Activated CD4-positive, alpha-beta T cell treated with anti-CD3 and anti-CD28 coated beads, Interleukin-2, Interleukin-4, amounts not matched to agents 100 ng/mL and 50 ng/mL, durations not matched to agents 16 hours and 8 hours (primary cell): ENCODE data around the gene BRD7.

ENCODE experiments used
- DNase-seq: peaks from one replicate; pipeline ENCODE4 v3.0.0-alpha.2; 2020; ENCODE audit warnings: low spot score

BRD7 gene

DNA sequence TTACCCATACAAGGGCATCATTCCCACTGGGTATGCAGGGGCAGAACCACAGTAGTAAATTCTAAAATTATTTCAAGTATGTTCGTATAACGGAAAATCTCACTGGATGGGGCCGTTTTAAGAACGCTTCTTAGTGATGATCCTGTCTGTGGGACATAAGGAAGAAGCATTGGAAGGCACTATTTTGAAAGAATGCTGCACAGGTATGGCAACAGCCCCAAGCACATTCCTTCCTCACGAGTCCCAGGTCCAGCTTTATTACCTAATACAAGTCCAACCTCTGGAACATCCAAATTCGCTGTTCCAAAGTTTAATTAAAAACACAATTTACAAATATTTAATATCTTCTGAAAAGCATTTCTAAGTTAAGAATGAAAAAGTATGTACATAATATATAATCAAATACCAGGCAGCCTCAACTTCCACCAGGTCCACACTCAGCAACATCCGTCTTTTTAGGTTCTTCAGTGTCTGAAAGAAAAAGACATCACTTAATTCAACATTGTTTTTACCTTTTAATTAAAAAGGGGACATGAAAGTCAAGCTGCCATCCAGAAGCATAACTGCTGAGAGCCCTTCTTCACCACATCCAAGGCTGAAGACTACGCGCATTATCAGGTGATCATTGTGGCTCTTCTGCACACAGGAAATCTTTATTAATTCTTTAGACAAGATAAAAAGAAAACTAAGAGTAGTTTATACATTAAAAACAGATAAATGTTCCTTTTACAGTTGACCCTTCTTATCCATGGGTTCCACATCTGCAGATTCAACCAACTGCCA lies 49.8 kb downstream of the BRD7 start:
- no peak for DNase-seq

DNA sequence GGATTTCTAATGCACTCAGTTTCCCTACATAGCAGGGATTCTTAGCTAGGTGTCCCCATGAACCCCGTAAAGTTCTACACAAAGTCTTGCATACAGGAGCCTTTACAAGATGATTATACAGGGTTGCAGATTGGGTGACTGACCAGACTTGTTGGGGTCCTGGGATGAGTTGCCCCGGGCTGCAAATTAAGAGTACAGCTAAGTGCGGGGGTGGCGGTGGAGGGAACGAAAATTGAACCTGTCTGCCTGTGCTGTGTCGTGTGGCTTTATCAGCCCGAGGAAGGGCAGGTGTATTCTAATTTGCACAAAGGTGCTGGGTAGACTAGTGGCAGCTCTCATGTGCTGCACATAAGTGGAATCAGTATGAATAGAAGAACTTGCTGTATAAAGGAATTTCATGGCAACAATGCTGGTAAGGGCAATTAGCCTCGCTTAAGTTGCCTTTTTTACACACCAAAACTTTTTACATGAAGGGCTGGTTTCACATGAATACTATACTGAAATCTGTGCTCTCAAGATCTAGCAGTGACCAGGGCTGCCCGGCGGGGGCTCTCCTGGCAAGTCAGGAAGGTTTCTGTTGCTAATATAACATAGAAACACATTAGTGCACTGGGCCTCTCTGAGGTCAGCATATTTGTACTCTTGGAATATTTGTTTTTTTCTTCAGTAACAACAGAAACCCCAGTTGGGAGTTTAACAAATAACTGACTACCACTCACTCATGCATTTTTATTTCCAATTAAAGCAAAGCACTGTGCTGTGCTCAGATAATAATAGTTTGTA lies 51.7 kb downstream of the BRD7 start:
- DNase-seq: no peak

DNA sequence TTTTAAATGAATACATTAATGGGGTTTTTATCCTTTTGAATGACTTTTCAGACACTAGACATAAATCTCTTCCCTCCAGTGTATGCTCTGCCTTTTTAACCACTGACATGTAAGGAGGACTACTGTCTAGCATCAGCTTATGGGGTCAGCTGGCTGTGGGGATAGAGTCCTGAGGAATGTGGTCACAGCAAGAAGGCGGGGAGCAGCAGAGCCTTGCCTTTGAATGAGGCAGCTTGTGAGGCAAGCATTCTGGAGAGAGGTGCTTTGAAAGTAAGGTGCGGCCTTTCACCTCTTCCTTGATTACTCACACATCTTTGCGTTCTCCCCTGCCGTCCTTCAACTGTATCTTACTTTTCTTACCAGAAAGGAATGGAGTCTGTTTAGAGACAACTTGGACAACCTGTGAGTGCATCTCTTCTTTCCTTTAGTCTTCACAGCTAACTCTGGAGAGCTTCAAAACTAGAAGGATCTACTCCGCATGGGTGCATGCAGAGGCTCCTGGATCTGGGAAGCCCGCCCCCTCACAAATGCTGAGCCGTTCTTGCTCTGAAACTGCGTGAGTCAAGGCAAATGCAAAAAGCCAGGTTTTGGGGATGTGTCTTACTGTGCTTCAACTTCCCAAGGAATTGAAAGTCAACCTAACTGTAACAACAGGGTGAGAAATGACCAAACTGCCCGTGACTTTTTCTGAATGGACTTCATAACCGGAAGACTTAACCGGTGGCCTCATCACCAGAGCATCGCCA lies 52.5 kb downstream of the BRD7 start:
- DNase-seq: no peak

DNA sequence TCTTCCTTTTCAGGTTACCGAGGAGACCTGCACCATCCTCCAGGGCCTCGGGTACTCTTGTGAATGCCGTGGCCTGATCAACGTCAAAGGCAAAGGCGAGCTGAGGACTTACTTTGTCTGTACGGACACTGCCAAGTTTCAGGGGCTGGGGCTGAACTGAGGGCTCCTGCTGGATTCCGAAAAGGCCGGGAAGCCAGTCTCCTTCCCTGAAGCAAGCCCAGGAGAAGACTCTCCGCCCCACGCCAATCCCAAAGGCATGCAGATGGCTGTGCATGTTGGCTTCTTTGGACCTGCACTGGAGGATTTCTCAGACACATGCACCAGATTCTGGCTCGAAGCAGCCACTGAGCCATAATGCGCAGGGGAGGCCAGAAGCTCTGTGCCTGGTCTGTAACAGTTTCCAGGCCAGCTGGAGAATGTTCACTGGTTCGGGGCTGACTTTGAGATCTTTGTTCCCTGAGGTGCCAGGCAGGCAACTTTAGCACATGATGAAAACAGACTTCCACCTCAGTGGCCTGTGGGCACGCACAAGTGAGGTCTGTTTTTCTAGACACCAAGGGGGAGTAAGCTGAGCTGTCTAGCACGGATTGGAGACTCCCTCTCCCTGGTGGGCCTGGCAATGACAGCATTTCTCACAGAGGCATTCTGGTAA lies 53.3 kb downstream of the BRD7 start:
- no peak for DNase-seq

DNA sequence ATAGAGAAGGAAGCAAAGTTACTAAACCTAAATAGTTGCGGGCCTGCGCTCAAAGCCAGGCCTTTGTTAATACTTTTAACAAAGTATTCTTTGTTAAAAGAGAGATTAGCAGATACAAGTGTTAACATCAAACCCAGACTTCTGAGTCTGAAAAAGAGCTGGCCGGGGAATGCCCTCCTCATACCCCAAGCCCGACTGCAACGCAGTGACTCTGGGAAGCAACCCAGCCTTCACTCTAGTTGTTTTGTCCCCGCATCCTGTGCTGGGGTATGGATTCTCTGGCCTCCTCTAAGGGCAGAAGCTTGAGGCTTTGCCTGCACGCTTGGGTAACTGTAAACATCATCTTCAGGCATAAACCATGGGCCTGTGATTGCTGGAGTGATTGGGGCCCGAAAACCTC lies 54.1 kb downstream of the BRD7 start:
- DNase-seq: no peak

DNA sequence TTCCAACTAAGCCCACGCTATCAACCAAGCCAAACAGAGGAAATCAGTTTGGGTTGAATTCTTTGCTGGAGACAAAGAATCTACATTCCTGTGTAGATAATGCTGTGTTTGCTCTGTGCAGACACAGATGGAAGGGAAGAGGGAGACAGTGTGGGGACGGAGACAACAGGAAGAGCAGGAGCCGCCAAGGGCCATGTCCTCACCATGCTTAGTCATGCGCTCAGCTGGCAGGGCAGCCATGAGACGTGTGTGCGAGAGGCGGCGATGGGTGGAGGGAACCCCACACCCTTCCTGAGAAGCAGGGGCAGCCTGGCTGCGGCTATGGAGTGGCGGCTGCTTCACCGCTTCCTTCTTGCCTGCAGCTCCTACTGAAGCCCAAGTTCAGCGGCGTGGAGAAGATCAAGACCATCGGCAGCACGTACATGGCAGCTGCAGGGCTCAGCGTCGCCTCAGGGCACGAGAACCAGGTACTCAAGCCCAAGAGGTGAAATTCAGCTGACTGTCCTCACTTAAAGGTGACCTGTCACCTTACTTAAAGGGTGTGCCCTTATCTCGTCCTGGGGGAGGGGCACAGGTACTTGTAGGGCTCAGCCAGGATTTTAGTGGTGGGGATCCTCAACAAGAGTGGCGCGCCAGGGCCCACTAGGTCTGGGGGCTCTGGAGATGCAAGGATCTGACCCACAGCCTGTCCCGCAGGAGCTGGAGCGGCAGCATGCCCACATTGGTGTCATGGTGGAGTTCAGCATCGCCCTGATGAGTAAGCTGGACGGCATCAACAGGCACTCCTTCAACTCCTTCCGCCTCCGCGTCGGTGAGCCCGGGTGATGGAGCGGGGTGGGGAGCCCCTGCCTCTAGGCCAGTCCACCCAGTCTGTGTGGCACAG lies 55.0 kb downstream of the BRD7 start:
- peak; percentile 45 for DNase-seq

DNA sequence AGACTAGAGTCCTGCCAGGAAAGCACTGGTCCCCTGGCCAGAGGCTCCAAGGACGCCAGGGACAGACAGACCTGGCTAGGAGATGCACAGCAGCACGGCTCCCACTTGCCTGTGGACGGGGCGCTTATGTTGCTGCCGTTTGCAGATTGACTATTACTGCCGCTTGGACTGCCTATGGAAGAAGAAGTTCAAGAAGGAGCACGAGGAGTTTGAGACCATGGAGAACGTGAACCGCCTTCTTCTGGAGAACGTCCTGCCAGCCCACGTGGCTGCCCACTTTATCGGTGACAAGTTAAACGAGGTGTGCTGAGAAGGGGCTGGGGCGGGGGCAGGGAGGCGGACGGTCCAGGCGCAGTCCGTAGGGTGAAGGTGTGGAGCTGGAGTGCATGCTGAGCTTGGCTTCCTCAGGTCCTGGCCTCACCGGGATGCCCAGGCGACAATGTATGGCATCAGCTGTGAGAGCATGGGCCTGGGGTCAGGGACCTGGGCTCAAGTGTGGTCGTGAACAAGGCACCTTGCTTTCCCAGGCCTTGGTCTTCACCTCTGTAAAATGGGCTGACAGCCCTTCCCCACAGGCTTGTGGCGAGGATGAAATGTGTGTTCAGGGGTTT lies 56.8 kb downstream of the BRD7 start:
- no peak for DNase-seq

DNA sequence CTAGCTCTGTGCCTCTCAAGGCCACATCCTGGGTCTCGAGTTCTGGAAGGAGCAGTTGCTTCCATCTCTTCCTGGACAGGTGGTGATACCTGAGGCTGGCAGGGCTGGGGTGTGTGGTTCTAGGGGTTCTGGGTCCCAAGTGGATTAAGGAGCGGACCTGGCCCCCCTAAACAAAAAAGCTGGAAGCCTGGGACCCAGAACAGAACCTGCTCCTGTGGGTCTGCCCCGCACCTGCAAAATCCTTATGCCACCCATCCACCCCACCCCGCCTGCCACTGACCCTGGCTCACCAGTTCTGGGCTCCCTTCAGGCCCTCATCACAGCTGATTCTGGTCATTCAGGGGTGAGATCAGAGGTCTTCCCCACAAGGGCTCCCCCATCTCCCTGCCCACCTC lies 57.7 kb downstream of the BRD7 start:
- no peak for DNase-seq

DNA sequence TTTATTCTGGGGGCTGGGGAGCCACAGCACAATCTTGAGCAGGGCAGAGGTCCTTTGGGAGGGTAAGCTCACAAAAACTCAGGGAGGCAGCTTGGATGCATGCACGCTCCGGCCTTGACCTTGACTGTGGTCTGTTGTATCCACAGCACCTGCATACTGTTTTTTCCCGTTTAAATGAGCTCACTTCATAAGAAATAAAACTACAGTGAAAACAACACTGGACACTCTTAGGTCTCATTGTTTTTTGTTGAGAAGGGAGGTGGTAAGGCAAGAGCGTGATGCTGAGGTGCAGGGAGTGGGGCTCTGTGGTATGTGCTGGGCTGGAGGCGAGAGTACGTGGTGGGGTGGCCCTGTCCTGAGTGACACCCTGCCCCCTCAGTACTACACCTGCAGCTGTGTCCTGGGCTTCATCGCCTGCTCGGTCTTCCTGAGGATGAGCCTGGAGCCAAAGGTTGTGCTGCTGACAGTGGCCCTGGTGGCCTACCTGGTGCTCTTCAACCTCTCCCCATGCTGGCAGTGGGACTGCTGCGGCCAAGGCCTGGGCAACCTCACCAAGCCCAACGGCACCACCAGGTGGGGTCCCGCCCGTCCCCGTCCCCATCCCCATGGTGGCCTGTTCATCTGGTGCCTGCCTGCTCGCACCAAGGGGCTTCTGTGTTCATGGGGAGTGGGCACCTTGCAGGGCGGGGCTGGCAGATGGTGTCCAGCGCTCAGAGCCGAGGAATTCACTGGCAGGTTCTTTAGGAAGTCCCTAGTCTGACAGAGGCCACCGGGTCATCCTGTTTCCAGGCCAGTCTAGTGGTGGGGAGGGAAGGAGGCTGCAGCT lies 58.3 kb downstream of the BRD7 start:
- no peak for DNase-seq

DNA sequence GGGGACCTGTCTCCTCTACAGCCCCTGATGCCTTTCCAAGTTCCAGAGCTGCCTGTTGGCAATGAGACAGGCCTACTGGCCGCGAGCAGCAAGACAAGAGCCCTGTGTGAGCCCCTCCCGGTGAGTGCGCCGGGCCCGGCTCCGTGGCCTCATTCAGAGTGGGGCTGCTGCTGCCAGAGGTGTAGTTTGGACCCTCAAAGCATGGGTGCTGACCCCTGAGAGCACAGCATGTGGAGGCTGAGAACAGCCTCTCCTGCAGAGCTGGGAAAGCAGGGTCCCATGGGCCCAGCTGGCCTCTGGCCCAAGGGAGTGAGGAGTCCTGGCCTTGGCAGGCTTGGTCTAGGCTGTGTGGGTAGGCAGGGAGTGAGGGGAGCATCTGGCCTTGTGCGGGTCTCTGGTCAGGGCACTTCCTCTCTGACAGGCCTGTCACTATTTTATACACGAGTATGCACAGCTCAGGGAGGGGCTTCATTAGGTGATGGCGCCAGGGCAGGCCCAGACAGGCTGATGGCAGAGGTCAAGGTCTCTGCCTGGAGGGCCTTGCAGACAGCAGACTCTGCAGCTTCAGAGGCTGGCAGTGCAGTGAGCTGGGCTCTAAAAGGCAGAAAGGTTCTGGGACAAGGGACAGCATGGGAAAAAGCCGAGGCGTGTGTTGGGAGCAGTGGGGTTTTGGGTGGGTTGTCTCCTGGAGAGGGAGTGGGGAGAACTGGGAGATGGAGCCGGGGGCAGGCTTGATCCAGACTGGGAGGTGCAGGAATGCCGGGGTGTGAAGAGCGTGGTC lies 59.1 kb downstream of the BRD7 start:
- DNase-seq: no peak

DNA sequence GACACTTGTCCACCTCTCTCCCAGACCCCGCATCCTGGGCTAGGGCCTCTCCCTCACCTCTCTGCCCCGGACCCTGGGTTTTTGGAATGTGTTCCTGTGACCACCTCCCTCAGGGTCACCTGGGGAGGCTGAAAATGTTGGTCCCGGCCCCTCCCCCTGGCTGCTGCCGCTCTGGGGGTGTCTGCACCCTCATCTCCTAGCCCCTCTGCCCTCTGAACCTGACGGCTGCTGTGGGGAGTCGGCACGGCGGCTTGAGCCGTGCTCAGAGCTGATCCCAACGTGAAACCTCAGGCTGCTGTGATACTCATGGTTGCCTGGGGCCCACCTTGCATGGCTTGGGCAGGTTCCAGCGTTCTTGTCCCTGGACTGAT lies 59.6 kb downstream of the BRD7 start:
- no peak for DNase-seq

DNA sequence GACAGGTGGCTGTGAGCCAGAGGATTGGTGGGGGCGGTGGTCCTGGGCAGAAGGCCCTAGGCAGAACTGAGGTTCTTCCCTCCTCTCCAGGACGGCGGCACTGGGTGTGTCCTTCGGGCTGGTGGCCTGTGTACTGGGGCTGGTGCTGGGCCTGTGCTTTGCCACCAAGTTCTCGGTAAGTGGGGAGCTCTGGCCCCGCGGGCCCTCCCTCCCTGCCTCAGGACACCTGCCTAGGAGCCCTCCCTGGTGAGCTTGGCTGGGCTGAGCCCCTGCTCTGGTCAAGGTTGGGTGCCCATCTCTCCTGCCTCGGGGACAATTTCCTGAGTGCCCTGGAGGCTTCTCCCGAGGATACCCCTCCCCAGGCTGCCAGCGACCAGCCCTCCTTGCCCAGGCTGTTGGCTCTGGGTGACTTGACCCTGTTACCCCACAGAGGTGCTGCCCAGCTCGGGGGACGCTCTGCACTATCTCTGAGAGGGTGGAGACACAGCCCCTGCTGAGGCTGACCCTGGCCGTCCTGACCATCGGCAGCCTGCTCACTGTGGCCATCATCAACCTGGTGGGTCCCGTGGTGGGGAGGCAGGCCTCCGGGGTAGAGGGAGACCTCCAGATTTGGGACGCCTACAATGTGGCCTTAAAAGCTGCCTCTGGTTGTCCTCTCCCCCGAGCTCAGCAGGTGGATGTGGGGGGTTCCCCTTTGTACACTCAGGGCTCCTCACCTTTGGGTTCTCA lies 60.4 kb downstream of the BRD7 start:
- no peak for DNase-seq

DNA sequence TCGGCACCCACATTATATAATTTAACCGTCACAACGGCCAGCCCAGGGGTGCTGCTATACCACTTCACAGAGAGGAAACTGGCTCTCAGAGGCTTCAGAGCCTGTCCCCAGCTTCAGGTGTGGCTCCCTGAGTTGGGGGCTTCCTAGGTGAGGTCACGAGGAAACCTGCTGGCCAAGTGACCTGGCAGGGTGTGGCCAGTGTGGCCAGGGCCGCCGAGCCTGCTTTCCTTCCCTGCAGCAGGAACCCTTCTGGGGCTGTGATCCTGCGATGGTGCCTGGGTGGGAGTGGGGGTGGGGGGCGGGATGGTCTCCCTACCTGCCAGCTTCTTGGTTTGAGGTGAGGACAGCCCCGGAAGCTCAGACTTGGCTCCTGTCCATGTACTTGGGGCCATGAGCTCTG lies 62.5 kb downstream of the BRD7 start:
- no peak for DNase-seq

DNA sequence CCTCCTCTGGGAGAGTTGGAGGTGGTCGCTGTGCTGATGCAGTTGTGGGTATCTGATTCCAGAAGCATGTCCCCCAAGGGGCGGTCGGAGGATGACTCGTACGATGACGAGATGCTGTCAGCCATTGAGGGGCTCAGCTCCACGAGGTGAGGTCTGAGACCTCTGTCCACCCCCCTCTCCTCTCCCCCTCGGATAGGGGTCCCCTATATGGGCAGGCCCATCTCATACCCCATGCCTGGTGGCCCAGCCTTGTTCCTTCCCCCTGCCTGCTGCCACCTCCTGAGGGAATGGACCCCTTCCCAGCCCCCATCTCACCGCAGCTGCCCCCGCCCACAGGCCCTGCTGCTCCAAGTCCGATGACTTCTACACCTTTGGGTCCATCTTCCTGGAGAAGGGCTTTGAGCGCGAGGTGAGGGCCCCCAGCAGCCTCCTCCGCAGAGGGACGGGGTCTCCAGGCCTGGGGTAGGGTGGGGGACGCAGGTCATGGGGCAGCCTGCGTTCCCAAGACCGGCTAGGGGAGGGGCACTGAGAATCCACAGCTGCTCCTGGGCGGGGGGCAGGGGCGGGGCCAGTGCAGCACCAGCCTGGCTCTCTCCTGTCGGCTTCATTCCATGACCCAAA lies 63.2 kb downstream of the BRD7 start:
- no peak for DNase-seq

DNA sequence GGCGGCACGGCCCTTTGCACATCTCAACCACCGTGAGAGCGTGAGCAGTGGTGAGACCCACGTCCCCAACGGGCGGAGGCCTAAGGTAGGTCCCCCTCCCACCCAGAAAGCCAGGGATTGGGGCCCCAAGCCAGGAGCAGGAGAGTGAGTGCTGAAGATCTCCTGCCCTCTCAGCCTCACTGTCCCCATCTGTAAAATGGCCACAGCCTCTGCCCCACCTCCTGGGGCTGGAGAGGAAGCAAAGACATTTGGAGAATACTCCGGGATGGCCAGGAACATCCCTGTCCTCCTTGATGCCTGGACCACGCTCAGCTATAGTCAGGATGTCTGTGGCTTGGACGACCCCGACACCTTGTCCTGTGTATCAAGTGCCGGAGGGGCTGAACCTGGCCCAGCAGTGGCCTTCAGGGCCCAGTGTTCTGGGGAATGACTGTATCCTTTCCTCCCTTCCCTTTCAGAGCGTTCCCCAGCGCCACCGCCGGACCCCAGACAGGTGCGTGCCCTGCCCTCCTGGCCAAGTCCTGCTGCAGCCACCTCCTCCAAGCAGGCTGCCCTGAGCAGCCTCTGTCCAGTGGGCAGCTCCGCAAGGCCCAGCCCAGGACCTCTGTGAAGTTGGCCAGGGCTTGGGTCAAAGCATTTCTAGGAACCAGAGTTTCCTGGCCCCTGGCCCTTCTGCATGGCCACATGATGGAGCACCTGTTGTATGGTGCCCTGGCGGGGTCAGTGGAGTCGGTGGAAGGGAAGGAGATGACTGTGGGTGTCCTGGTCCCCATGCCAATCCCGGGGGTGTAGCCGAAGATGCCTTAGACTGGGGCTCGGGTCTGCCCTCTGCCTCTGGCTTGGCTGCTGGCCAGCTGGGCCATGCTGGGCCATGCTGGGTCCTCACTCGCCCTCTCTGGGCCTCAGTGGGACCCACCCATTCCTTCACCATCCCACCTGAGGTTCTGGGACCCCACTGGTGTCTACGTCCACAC lies 64.0 kb downstream of the BRD7 start:
- DNase-seq: no peak

DNA sequence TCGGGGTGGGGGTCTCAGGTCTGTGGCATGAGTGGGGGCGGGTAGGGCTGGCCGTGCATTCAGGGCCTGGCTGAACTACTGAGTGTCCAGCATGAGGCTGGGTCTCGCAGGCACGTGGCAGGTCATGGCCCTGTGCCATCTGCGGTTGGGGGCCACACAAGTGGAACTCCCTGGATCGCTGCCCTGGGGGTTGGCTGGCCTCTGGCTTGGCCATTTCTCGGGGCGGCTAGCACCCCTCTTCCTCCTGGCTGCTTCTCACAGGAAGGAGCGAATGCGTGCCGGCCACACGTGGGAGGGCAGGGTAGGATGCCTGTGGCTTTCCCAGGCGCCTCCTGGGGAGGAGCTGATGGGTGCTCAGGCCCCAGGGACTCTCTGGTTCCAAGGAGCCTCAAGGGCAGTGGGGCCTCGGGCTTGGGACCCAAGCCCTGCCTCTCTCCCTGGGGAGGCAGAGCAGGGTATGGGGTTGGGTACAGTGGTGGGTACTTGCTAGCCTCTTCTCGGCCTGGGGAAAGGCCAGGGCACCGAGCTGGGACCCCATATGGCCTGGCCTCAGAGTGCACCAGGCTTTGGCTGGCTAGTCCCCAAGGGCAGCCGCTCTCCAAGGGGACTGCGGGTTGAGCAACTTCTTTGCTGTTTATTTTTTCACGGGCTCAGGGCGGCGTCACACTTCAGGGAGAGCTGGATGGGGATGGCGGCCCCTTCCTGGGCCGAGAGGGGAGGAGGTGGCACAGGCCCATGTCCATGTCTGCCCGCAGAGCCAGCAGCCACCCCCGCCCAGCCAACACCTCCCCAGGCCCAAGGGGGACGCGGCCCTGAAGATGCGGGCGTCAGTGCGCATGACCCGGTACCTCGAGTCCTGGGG lies 65.0 kb downstream of the BRD7 start:
- no peak for DNase-seq
